PFSK-1 (cell line): ENCODE data around the gene CTNNBL1.

ENCODE experiments used
- REST ChIP-seq, 2 experiments: IDR thresholded peaks; 2 replicates each; pipeline versions ENCODE4 v1.6.1 to v1.8.0; 2011 to 2012; ENCODE audit warnings: low read depth in 2 of 2, low read length in 2 of 2, control low read depth in 1 of 2, inconsistent platforms in 1 of 2, mild to moderate bottlenecking in 1 of 2, moderate library complexity in 1 of 2; ENCODE audit not compliant: insufficient read depth in 1 of 2
- SIN3A ChIP-seq: IDR thresholded peaks from 2 replicates; pipeline ENCODE4 v1.6.1; 2012; ENCODE audit warnings: mild to moderate bottlenecking, low read length, moderate library complexity, borderline replicate concordance; ENCODE audit not compliant: insufficient read depth

GRCh38 chr20:37777988-37778659 lies 84.3 kb downstream of the CTNNBL1 start:
- TF ChIP-seq SIN3A = no peak
- no peak for TF ChIP-seq REST (IDR thresholded peaks at IDR 0.05; ENCODE audit: insufficient read depth in 1 of 2, low read depth in 2 of 2, low read length in 2 of 2)
